GM18502 (cell line): ENCODE measurements around the gene CST7.

Source experiments
- ATAC-seq: cut with Tn5 transposase; IDR thresholded peaks from one replicate; pipeline ENCODE4 v1.9.1; 2021; ENCODE audit warnings: mild to moderate bottlenecking; ENCODE audit not compliant: unreplicated experiment, poor library complexity

Gene CST7

GRCh38 chr20:24962510-24962909, 13.4 kb downstream of the CST7 start:
- no peak for ATAC-seq

- ATAC-seq: no peak
These were observed 14.8 kb downstream of the CST7 start for GRCh38 chr20:24963672-24964505.

GRCh38 chr20:24964506-24964840, 15.4 kb downstream of the CST7 start:
- ATAC-seq: no peak

GRCh38 chr20:24965065-24965919, 16.2 kb downstream of the CST7 start:
- ATAC-seq: no peak

GRCh38 chr20:24966317-24967012, 17.4 kb downstream of the CST7 start:
- ATAC-seq: no peak

GRCh38 chr20:24968278-24968800, 19.3 kb downstream of the CST7 start:
- ATAC-seq: no peak

- no peak for ATAC-seq
These were observed 20.3 kb downstream of the CST7 start for GRCh38 chr20:24969186-24970029.

- no peak for ATAC-seq
These were observed 21.0 kb downstream of the CST7 start for GRCh38 chr20:24970030-24970553.

- no peak for ATAC-seq
These were observed 21.7 kb downstream of the CST7 start for GRCh38 chr20:24970754-24971153.

- ATAC-seq: no peak
These were observed 22.5 kb downstream of the CST7 start for GRCh38 chr20:24971376-24972101.

- no peak for ATAC-seq
These were observed 23.3 kb downstream of the CST7 start for GRCh38 chr20:24972341-24972740.

- ATAC-seq: no peak
These were observed 28.3 kb downstream of the CST7 start for GRCh38 chr20:24977336-24977735.

GRCh38 chr20:24977797-24978196, 28.7 kb downstream of the CST7 start:
- ATAC-seq: no peak

- no peak for ATAC-seq
These were observed 29.4 kb downstream of the CST7 start for GRCh38 chr20:24978513-24978912.

- no peak for ATAC-seq
These were observed 30.2 kb downstream of the CST7 start for GRCh38 chr20:24979036-24979960.

- ATAC-seq: no peak
These were observed 31.4 kb downstream of the CST7 start for GRCh38 chr20:24980291-24981053.

- no peak for ATAC-seq
These were observed 32.2 kb downstream of the CST7 start for GRCh38 chr20:24981282-24981681.
